Measurements from ENCODE around the gene AGBL1.

DNA sequence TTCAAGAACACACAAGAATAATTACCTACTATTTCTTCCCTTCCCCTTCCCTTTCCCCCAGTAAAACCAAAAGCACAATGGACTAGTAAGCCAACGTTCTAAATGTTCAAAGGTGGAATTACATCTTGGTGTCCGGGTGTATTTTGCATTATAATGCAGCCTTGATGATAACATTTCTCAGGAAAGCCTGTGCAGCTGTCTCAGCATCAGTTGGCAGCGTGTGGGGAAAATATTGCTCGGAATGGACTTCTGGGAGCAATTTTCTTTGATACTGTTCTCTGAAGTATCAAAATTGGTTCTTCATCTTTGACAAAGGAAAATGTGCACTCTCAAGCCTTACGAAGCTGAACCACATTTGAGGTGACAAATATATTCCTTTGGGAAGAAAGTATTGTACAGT lies 198.9 kb downstream of the AGBL1 start:
- TF ChIP-seq POLR2AphosphoS5 (IDR thresholded peaks at IDR 0.05; ENCODE audit: insufficient read depth, low read depth, low read length), result no peak
- TF ChIP-seq, protein P1, sequence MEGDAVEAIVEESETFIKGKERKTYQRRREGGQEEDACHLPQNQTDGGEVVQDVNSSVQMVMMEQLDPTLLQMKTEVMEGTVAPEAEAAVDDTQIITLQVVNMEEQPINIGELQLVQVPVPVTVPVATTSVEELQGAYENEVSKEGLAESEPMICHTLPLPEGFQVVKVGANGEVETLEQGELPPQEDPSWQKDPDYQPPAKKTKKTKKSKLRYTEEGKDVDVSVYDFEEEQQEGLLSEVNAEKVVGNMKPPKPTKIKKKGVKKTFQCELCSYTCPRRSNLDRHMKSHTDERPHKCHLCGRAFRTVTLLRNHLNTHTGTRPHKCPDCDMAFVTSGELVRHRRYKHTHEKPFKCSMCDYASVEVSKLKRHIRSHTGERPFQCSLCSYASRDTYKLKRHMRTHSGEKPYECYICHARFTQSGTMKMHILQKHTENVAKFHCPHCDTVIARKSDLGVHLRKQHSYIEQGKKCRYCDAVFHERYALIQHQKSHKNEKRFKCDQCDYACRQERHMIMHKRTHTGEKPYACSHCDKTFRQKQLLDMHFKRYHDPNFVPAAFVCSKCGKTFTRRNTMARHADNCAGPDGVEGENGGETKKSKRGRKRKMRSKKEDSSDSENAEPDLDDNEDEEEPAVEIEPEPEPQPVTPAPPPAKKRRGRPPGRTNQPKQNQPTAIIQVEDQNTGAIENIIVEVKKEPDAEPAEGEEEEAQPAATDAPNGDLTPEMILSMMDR (IDR thresholded peaks at IDR 0.05; ENCODE audit: extremely low read depth in 1 of 2, insufficient read depth in 1 of 2, low read depth in 1 of 2, low read length in 2 of 2), result no peak

Measured in endothelial cell of umbilical vein (primary cell).